HepG2 (cell line): ENCODE results near the gene PPFIA2. TPM values are rescaled to one million over a fixed set of nuclear protein-coding genes. Genes with fewer than 3 reads are reported as not detected.
A peak's percentile ranks its signal among the peaks of the same experiment; 100 is the strongest.

Experiments used
- ATAC-seq: fragments of 200-7000 bp; cut with Tn5 transposase; 3 replicates; pipeline ENCODE4 v1.9.1; 2020; ENCODE audit warnings: mild to moderate bottlenecking, moderate library complexity
- BruUV-seq: library from RNA; stranded (reverse); fragments of 400-500 nt; replicated peaks from 2 replicates; lab custom pipeline; 2021; lab: Mats Ljungman, UMichigan
- CTCF ChIA-PET: fragments of 300-600 bp; formaldehyde crosslinking; extraction: SDS; loops from one replicate; lab custom pipeline; 2021; ENCODE audit warnings: low total read pairs, inconsistent platforms, low intra/inter-chr PET ratio; lab: Yijun Ruan, JAX
- POLR2A ChIA-PET: fragments of 350-600 bp; sonication (Branson Sonifier 250); formaldehyde crosslinking; loops from one replicate; lab custom pipeline; 2020; ENCODE audit warnings: antibody characterized with exemption, inconsistent platforms; lab: Yijun Ruan, JAX
- DNase-seq: peaks from one replicate; pipeline ENCODE4 v3.0.0-alpha.2; 2015; ENCODE audit warnings: low spot score
- FAIRE-seq: peaks from 3 replicates; lab custom pipeline; 2011; peaks lifted over from hg19 to GRCh38; lab: Jason Lieb, UNC
- H2AFZ ChIP-seq: one replicate; pipeline ENCODE4 v1.6.1; 2011; ENCODE audit warnings: low read length, inconsistent platforms
- H3K27ac ChIP-seq: fragments of 300-600 bp; 3 replicates; pipeline ENCODE4 v1.8.0; 2011; ENCODE audit warnings: mixed run types, mild to moderate bottlenecking, mixed read lengths, low read length, inconsistent platforms; ENCODE audit not compliant: insufficient read depth; ENCODE audit errors: extremely low read length
- H3K27me3 ChIP-seq, 2 experiments: fragments of 200-600 bp in 1 of 2; 2 replicates in 1 of 2; 3 replicates in 1 of 2; pipeline versions ENCODE4 v1.6.0 to v1.8.0; 2011; ENCODE audit warnings: low read length in 2 of 2, mild to moderate bottlenecking in 2 of 2, moderate library complexity in 2 of 2, inconsistent platforms in 1 of 2; ENCODE audit not compliant: insufficient read depth in 2 of 2, control insufficient read depth in 1 of 2
- H3K36me3 ChIP-seq, 2 experiments: fragments of 200-600 bp in 1 of 2; replicated peaks in 1 of 2; 2 replicates in 1 of 2; 3 replicates in 1 of 2; pipeline versions ENCODE4 v1.5.1 to v1.8.0; 2011; ENCODE audit warnings: low read length in 2 of 2, inconsistent platforms in 1 of 2; ENCODE audit not compliant: insufficient read depth in 2 of 2, control insufficient read depth in 1 of 2
- H3K4me1 ChIP-seq: 2 replicates; pipeline ENCODE4 v1.5.1; 2012; ENCODE audit warnings: low read length, inconsistent platforms; ENCODE audit not compliant: insufficient read depth
- H3K4me2 ChIP-seq: 2 replicates; pipeline ENCODE4 v1.6.0; 2011; ENCODE audit warnings: low read depth, low read length, inconsistent platforms
- H3K4me3 ChIP-seq, 3 experiments: fragments of 200-600 bp in 1 of 3; sonication (generic), shearing (Covaris generic) in 1 of 3; replicated peaks in 1 of 3; 2 replicates each; pipeline ENCODE4 v1.5.1; 2011 to 2016; ENCODE audit warnings: low read length in 3 of 3, inconsistent platforms in 2 of 3, low read depth in 2 of 3, mild to moderate bottlenecking in 2 of 3, control low read depth in 1 of 3, mixed read lengths in 1 of 3; ENCODE audit not compliant: insufficient read depth in 1 of 3
- H3K79me2 ChIP-seq: one replicate; pipeline ENCODE4 v1.6.1; 2011; ENCODE audit warnings: low read length, inconsistent platforms; ENCODE audit not compliant: insufficient read depth
- H3K9ac ChIP-seq: 2 replicates; pipeline ENCODE4 v1.6.0; 2011; ENCODE audit warnings: mild to moderate bottlenecking, low read depth, low read length, inconsistent platforms; ENCODE audit not compliant: insufficient read depth
- H3K9me3 ChIP-seq: 2 replicates; pipeline ENCODE4 v1.5.1; 2012; ENCODE audit warnings: mild to moderate bottlenecking, low read length
- H4K20me1 ChIP-seq: 2 replicates; pipeline ENCODE4 v1.6.0; 2011; ENCODE audit warnings: inconsistent platforms, mild to moderate bottlenecking, low read length, moderate library complexity; ENCODE audit not compliant: insufficient read depth
- KIAA2018 ChIP-seq: sonication (generic); formaldehyde crosslinking; IDR thresholded peaks from 2 replicates; pipeline ENCODE4 v1.5.0; 2020; ENCODE audit warnings: mild to moderate bottlenecking, missing genetic modification reagents, borderline replicate concordance
- PLSCR1 ChIP-seq: sonication (generic); formaldehyde crosslinking; IDR thresholded peaks from 2 replicates; pipeline ENCODE4 v1.5.0; 2020; ENCODE audit warnings: missing genetic modification reagents, mild to moderate bottlenecking, borderline replicate concordance
- RBM22 ChIP-seq: fragments of 200-400 bp; formaldehyde crosslinking; optimal IDR thresholded peaks from 2 replicates; pipeline ENCODE3; 2017; ENCODE audit warnings: mild to moderate bottlenecking, low read length, moderate library complexity
- STAG1 ChIP-seq: sonication (generic); formaldehyde crosslinking; IDR thresholded peaks from 2 replicates; pipeline ENCODE4 v1.4.0; 2020; ENCODE audit warnings: missing genetic modification reagents
- ZNF552 ChIP-seq: sonication (generic); formaldehyde crosslinking; IDR thresholded peaks from 2 replicates; pipeline ENCODE4 v1.9.0; 2022; ENCODE audit warnings: missing genetic modification reagents, mild to moderate bottlenecking, borderline replicate concordance
- WGBS: methylation state at CpG from one replicate; pipeline ENCODE4 v1.1.6; 2017; ENCODE audit warnings: low lambda C conversion rate; 5-methylcytosine and 5-hydroxymethylcytosine counted together
- in situ Hi-C: cut with HindIII; loops from 2 replicates; pipeline ENCODE4 v1.10.0; 2017; ENCODE audit warnings: low pct_unique_long_range_greater_than_20kb; ENCODE audit not compliant: extremely low pct_ligation_motif_present
- intact Hi-C: fragments of 100-400 bp; cut with micrococcal nuclease; formaldehyde crosslinking; loops from one replicate; pipeline ENCODE4 v1.10.0; 2022; ENCODE audit not compliant: unreplicated experiment
- polyA plus RNA-seq, 8 experiments: library from polyadenylated mRNA; depleted of rRNA in 3 of 8; stranded (reverse) in 7 of 8; unstranded in 1 of 8; fragments of >200 nt; fragmentation: Illumina TruSeq in 4 of 8; extraction: Trizol in 4 of 8; gene quantifications; 2 replicates each; pipeline versions ENCODE4 v1.2.1 to v1.2.3, GENCODE V29; 2011 to 2016; ENCODE audit warnings: low read depth in 4 of 8, missing spikeins in 1 of 8, mixed read lengths in 1 of 8; ENCODE audit not compliant: insufficient read depth in 1 of 8
- total RNA-seq, 5 experiments: library from RNA; depleted of rRNA; stranded (reverse); fragments of >200 nt; fragmentation: Illumina TruSeq; extraction: Trizol; gene quantifications; 2 replicates each; pipeline ENCODE4 v1.2.3, GENCODE V29; 2016; ENCODE audit warnings: low read depth in 1 of 5

The PPFIA2 gene
- total and polyA plus RNA-seq, 2 of the 13 experiments (the other 11 are each of a cell fraction or from before 2014, with no cell fraction given): 0.05 TPM; not detected in 1

GRCh38 chr12:81259360-81259759, 499.8 kb downstream of the PPFIA2 start:
- Histone ChIP-seq H3K9ac (no peak overlapping the region), H3K9me3 (no peaks in the 10 kb centered on the region), H4K20me1 (no peaks in the 10 kb centered on the region), H3K79me2 (no peaks in the 10 kb centered on the region), H3K36me3 (peaks cover 4 to 9% of the 10 kb centered on the region in 2 experiments; a peak in 3 of 5 replicates), H2AFZ (no peak overlapping the region), H3K27me3 (no peaks in the 10 kb centered on the region), H3K4me1 (no peaks in the 10 kb centered on the region), H3K4me3 (no peak overlapping the region), H3K27ac (no peak overlapping the region), H3K4me2 (no peak overlapping the region)
- in situ Hi-C loops (no loop called here), intact Hi-C loops (loop anchor here (5.0 kb wide), 1 partner anchor 422 kb away; no protein-coding TSS in a partner anchor)
- ChIA-PET POLR2A (no interaction called here), CTCF (no interaction called here)
- TF ChIP-seq PLSCR1 (no peak), RBM22 (peak; percentile 67)
- FAIRE-seq (no peak), DNase-seq (no peak), ATAC-seq (no peak)
- 97% methylated on average over 4 of the region's 4 CpGs for WGBS
- BruUV-seq: no TSS peak

GRCh38 chr12:81257947-81258551, 501.1 kb downstream of the PPFIA2 start:
- Histone ChIP-seq H2AFZ (no peak overlapping the region), H3K27ac (no peak overlapping the region), H3K4me3 (no peak overlapping the region), H3K9me3 (no peaks in the 10 kb centered on the region), H3K4me1 (no peaks in the 10 kb centered on the region), H3K79me2 (no peaks in the 10 kb centered on the region), H3K27me3 (no peaks in the 10 kb centered on the region), H4K20me1 (no peaks in the 10 kb centered on the region), H3K9ac (no peak overlapping the region), H3K4me2 (no peak overlapping the region), H3K36me3 (peaks cover 8 to 12% of the 10 kb centered on the region in 2 experiments; a peak in 3 of 5 replicates)
- BruUV-seq: no TSS peak
- in situ Hi-C loops (no loop called here), intact Hi-C loops (loop anchor here (5.0 kb wide), 1 partner anchor 421 kb away; no protein-coding TSS in a partner anchor)
- FAIRE-seq: peak; percentile 40
- WGBS: 88% methylated on average over 4 of the region's 4 CpGs
- ChIA-PET POLR2A (no interaction called here), CTCF (interaction anchor here (0.6 to 1.6 kb wide), 2 partner anchors 420 to 845 kb away, joined by 3 read pairs; no protein-coding TSS in a partner anchor)
- no peak for ATAC-seq
- DNase-seq: peak; percentile 34
- TF ChIP-seq KIAA2018 (no peak), STAG1 (CRISPR knock-in tag) (peak; percentile 67), ZNF552 (CRISPR knock-in tag) (no peak)
